Lower lobe of right lung (tissue), 2 donors: ENCODE measurements around the gene CYP21A2. TPM values are rescaled to one million over a fixed set of nuclear protein-coding genes. Genes with fewer than 3 reads are reported as not detected.
"Not testable (repeated sequence)": the region's sequence is repeated elsewhere in the genome, so short reads cannot be mapped to it uniquely, and the experiment has no call there.

Experiments
- ATAC-seq, 2 donors: fragments of 200-7000 bp; cut with Tn5 transposase; one replicate each; pipeline ENCODE4 v1.9.1; 2020 to 2022; ENCODE audit warnings: mild to moderate bottlenecking in 2 of 2, moderate library complexity in 2 of 2
- DNase-seq: peaks from one replicate; pipeline ENCODE4 v3.0.0-alpha.2; 2020
- H3K27ac ChIP-seq: fragments of 200-600 bp; one replicate; pipeline ENCODE4 v1.8.0; 2022
- H3K27me3 ChIP-seq: fragments of 200-600 bp; one replicate; pipeline ENCODE4 v1.8.0; 2022; ENCODE audit warnings: low read depth
- H3K36me3 ChIP-seq: fragments of 200-600 bp; one replicate; pipeline ENCODE4 v1.8.0; 2022; ENCODE audit warnings: mild to moderate bottlenecking
- H3K4me1 ChIP-seq: fragments of 200-600 bp; one replicate; pipeline ENCODE4 v1.8.0; 2022
- H3K4me3 ChIP-seq: fragments of 200-600 bp; one replicate; pipeline ENCODE4 v1.8.0; 2022; ENCODE audit warnings: mild to moderate bottlenecking
- H3K9me3 ChIP-seq: fragments of 200-600 bp; one replicate; pipeline ENCODE4 v1.8.0; 2022
- intact Hi-C: fragments of 100-400 bp; cut with DNase I; formaldehyde crosslinking; loops from one replicate; pipeline ENCODE4 v1.11.0; 2022
- long read RNA-seq: library from polyadenylated mRNA; unstranded; transcript quantifications from one replicate; pipeline ENCODE4 v2.0.0, GENCODE V29; 2021
- total RNA-seq: library from RNA; stranded (reverse); fragmentation: NEBNext Ultra II Directional; extraction: Animal tissue kit (Norgen Biotek cat#: 25700); gene quantifications from one replicate; pipeline ENCODE4 v1.2.1, GENCODE V29; 2021
- donor health status: DM: no; HTN: yes; CAD: no; lungs with severe emphysema.

CYP21A2 gene
- total RNA-seq: 1.1 TPM
- long read RNA-seq: 0 reads

- H3K9me3 ChIP-seq, H3K4me3 ChIP-seq, H3K36me3 ChIP-seq, H3K27ac ChIP-seq, intact Hi-C loops, DNase-seq, H3K27me3 ChIP-seq, H3K4me1 ChIP-seq: not testable (repeated sequence)
- peak; percentile 37 to 39 for ATAC-seq
Observed at GRCh38 chr6:32037598-32038524, at the start of gene CYP21A2. TSS of gene CYP21A2 (plus strand) at chr6:32038415. CDS start at chr6:32038423, 8 bp downstream.

DNA sequence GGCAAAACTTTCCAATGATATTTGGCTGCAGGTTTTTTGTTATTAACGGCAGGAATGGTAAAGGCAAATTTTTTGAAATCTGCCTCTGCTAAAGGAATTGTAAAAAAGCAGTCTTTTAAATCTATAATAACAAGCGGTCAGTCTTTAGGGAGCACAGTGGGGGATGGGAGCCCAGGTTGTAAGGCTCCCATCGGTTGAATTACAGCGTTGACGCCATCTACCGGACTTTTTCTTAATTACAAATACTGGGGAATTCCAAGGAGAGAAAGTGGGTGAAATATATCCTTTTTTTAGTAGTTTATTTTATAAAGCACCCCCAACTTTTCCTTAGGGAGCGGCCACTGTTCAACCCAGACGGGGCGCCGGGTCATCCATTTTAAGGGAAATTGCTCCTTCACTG lies 48.9 kb upstream of the CYP21A2 start:
- H3K4me3 ChIP-seq, H3K27ac ChIP-seq, H3K9me3 ChIP-seq, ATAC-seq, H3K36me3 ChIP-seq, intact Hi-C loops, DNase-seq, H3K27me3 ChIP-seq, H3K4me1 ChIP-seq: not testable (repeated sequence)

DNA sequence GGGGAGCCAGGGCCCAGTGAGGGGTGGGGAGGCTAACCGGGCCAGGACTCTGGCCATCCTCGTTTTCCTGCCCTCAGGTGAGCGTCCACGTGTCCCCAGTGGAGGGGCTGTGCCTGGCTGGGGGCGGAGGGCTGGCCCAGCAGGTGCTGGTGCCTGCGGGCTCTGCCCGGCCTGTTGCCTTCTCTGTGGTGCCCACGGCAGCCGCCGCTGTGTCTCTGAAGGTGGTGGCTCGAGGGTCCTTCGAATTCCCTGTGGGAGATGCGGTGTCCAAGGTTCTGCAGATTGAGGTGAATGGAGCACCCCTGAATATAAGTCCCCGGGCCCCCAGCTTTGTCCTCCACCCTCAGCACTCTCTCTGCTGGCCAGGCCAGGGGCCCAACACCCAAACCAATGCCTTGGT lies 43.8 kb upstream of the CYP21A2 start:
- ATAC-seq: peak in 1 of 2 donors; percentile 3
- DNase-seq: peak; percentile 10
- H3K27me3 ChIP-seq, H3K4me1 ChIP-seq, H3K4me3 ChIP-seq, H3K27ac ChIP-seq, intact Hi-C loops, H3K9me3 ChIP-seq, H3K36me3 ChIP-seq: not testable (repeated sequence)

- ATAC-seq, H3K9me3 ChIP-seq, H3K36me3 ChIP-seq, H3K27ac ChIP-seq, H3K4me1 ChIP-seq, intact Hi-C loops, H3K27me3 ChIP-seq, H3K4me3 ChIP-seq: not testable (repeated sequence)
- peak; percentile 18 for DNase-seq
Observed at GRCh38 chr6:31996385-31996784, 41.8 kb upstream of the CYP21A2 start.

DNA sequence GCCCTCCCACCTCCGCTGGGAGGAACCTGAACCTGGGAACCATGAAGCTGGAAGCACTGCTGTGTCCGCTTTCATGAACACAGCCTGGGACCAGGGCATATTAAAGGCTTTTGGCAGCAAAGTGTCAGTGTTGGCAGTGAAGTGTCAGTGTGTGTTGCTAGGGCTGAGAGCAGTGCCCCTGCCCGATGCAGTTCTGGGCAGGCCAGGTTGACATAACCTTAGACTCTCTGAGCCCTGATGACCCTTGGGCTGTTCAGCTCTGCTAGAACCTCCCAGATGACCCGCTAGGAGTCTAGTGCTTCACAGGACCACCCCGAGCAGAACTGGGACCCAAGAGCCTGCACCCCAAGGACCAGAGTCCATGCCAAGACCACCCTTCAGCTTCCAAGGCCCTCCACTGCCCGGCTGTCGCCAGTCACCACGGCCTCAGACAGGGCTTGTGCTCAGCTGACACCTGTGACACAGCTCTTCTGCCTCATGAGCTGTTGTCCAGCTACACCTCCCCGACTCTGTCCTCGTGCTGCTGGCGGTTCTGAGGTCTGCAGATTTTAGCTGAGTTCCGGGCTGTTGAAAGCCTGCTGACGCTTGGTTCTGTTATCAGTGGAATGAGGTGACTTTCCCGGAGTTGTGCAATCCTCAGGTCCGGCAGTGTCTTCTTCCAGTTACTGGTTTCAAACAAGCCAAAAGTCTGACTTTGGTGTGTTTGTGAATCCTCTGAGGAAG lies 35.5 kb upstream of the CYP21A2 start:
- H3K4me3 ChIP-seq, H3K36me3 ChIP-seq, intact Hi-C loops, H3K27me3 ChIP-seq, H3K27ac ChIP-seq, H3K9me3 ChIP-seq, H3K4me1 ChIP-seq, DNase-seq: not testable (repeated sequence)
- ATAC-seq: peak; percentile 11 to 16

- H3K27me3 ChIP-seq, intact Hi-C loops, H3K4me3 ChIP-seq, H3K36me3 ChIP-seq, H3K9me3 ChIP-seq, ATAC-seq, H3K27ac ChIP-seq, DNase-seq, H3K4me1 ChIP-seq: not testable (repeated sequence)
Observed at GRCh38 chr6:32003301-32003700, 34.9 kb upstream of the CYP21A2 start.

DNA sequence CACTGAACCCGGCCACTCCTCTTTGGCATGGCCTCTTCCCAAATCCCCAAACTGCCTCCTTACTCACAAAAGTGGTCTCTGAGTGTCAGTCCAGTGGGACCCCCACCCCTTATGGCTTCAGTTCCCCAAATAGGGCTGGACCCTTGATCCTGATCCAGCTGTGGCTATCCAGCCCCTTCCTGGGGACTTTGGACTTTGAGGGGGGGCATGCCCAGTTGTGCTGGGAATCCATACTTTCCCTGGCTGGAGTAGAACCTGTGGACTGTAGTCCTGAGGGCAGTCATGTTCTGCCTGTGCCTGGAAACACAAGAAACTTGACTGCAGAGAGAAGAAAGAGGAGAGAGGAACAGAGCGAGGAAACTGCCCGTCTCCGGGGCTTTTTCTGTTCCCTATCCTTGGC lies 33.8 kb upstream of the CYP21A2 start:
- H3K27me3 ChIP-seq, H3K9me3 ChIP-seq, H3K4me1 ChIP-seq, H3K36me3 ChIP-seq, intact Hi-C loops, H3K4me3 ChIP-seq, H3K27ac ChIP-seq, ATAC-seq: not testable (repeated sequence)
- peak; percentile 3 for DNase-seq

GRCh38 chr6:32004864-32005537 lies 33.2 kb upstream of the CYP21A2 start:
- not testable (repeated sequence) for DNase-seq

DNA sequence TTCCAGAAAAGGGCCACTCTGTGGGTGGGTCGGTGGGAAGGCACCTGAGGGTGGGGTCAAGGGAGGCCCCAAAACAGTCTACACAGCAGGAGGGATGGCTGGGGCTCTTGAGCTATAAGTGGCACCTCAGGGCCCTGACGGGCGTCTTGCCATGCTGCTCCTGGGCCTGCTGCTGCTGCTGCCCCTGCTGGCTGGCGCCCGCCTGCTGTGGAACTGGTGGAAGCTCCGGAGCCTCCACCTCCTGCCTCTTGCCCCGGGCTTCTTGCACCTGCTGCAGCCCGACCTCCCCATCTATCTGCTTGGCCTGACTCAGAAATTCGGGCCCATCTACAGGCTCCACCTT lies 32.7 kb upstream of the CYP21A2 start:
- H3K27me3 ChIP-seq, H3K4me1 ChIP-seq, H3K9me3 ChIP-seq, H3K4me3 ChIP-seq, intact Hi-C loops, H3K36me3 ChIP-seq, H3K27ac ChIP-seq, ATAC-seq: not testable (repeated sequence)
- DNase-seq: peak; percentile 54

More at GRCh38 chr6:32004864-32005537, 33.2 kb upstream of the CYP21A2 start:
- H3K36me3 ChIP-seq, H3K4me3 ChIP-seq, H3K4me1 ChIP-seq, H3K27me3 ChIP-seq, H3K9me3 ChIP-seq, H3K27ac ChIP-seq, intact Hi-C loops: not testable (repeated sequence)
- peak; percentile 51 to 57 for ATAC-seq

GRCh38 chr6:32005991-32006529 lies 32.2 kb upstream of the CYP21A2 start:
- peak; percentile 14 for DNase-seq
- intact Hi-C loops: not testable (repeated sequence)

DNA sequence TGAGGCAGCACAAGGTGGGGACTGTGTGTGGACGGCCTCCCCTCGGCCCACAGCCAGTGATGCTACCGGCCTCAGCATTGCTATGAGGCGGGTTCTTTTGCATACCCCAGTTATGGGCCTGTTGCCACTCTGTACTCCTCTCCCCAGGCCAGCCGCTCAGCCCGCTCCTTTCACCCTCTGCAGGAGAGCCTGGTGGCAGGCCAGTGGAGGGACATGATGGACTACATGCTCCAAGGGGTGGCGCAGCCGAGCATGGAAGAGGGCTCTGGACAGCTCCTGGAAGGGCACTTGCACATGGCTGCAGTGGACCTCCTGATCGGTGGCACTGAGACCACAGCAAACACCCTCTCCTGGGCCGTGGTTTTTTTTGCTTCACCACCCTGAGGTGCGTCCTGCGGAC lies 31.1 kb upstream of the CYP21A2 start:
- H3K4me3 ChIP-seq, H3K27me3 ChIP-seq, intact Hi-C loops, H3K27ac ChIP-seq, H3K36me3 ChIP-seq, H3K9me3 ChIP-seq, ATAC-seq, H3K4me1 ChIP-seq: not testable (repeated sequence)
- peak; percentile 7 for DNase-seq

More at GRCh38 chr6:32005991-32006529, 32.2 kb upstream of the CYP21A2 start:
- H3K4me1 ChIP-seq, H3K27ac ChIP-seq, H3K9me3 ChIP-seq, H3K27me3 ChIP-seq, ATAC-seq, H3K36me3 ChIP-seq, H3K4me3 ChIP-seq: not testable (repeated sequence)

- DNase-seq: peak; percentile 24
- H3K27me3 ChIP-seq, intact Hi-C loops, H3K27ac ChIP-seq, H3K4me1 ChIP-seq, ATAC-seq, H3K9me3 ChIP-seq, H3K36me3 ChIP-seq, H3K4me3 ChIP-seq: not testable (repeated sequence)
Observed at GRCh38 chr6:32008037-32008436, 30.2 kb upstream of the CYP21A2 start.

- H3K9me3 ChIP-seq, H3K4me3 ChIP-seq, intact Hi-C loops, H3K36me3 ChIP-seq, H3K27me3 ChIP-seq, H3K4me1 ChIP-seq, H3K27ac ChIP-seq, ATAC-seq: not testable (repeated sequence)
- DNase-seq: peak; percentile 10
Observed at GRCh38 chr6:32008616-32009015, 29.6 kb upstream of the CYP21A2 start.
